TTC549 (cell line): ENCODE measurements around the gene NUDT16L1.
"Not testable (repeated sequence)": the region's sequence is repeated elsewhere in the genome, so short reads cannot be mapped to it uniquely, and the experiment has no call there.

Experiments used
- FAIRE-seq: peaks from 2 replicates; lab custom pipeline; 2012; peaks lifted over from hg19 to GRCh38; lab: Jason Lieb, UNC

Gene NUDT16L1

GRCh38 chr16:4693296-4693955 lies at the start of gene NUDT16L1:
Gene NUDT16L1 (plus strand): TSS chr16:4693562. CDS start chr16:4693727, 165 bp downstream.
- no peak for FAIRE-seq

DNA sequence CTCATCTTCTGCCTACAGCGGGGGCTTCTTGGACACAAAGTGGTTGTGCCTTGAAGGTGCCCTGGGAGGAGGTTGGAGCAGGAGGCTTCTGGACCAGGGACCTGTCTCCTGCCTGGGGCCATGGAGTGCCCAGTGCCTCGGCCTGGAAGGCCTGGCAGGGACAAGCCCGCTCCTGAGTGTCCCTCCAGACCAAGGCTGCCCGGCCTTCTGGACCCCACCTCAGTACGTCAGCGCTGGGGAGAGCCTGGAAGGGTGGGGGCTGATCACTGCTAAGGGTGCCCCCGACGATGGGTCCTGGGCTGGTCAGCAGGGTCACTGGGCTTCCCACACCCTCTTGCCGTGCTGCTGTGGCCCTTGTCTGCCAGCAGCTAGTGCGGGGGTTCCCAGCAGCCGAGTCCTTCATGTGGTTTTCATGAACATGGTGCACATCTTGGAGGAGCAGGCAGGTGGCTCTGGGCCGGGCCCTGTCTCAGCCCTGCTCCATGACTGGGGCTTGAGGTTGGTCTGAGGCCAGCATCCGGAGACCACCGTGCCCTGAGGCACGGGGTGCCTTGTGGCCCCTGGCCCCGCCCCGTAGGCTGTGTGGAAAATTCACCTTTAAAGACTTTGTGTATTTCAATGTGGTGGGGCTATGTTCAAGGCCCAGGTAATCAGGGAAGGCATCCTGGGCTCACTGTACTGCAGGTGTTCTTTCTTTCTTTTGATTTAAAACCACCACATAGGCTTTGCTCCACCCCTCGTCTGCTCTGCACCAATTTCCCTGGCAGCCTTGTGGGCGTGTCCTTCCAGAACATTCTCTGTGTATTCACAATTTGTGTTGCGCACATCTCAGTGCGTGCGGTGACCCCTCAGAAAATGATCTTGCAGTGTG lies 46.4 kb upstream of the NUDT16L1 start:
- no peak for FAIRE-seq

DNA sequence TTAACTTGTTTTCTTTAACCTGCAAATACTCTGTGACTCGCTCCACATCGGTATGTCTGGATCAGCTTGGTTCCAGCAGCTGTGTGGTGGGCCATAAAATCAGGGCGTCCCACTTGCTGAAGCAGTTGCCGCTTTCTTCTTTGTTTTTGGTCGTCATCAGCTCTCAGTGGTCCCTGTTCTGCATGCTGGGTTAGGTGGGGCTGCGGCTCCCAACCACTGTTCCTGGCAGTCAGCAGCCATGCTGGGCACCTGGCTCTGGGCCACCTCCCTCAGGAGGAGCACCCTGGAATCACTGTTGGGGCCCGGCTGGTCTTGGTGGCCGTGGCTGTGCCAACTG lies 45.8 kb upstream of the NUDT16L1 start:
- FAIRE-seq, result no peak

DNA sequence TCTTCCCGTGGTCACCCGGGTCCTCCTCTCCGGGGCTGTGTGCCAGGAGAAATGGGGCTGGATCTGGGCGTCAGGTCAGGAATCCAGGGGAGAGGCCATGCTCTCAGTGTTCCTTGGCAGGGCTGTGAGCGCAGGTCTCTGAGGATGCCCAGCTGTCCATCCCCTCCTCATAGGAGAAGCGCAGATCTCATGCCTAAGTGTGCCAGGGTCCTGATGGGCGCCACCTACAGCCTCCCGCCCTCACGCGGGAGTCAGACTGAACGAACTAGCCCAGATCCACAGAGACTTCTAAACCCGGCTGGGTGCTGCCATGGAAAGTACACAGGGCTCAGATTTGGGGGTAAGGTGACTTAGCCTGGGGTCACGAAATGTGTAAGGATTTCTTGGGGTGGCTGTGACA lies 44.4 kb upstream of the NUDT16L1 start:
- no peak for FAIRE-seq

GRCh38 chr16:4649744-4650442 lies 43.5 kb upstream of the NUDT16L1 start:
- FAIRE-seq, result no peak

DNA sequence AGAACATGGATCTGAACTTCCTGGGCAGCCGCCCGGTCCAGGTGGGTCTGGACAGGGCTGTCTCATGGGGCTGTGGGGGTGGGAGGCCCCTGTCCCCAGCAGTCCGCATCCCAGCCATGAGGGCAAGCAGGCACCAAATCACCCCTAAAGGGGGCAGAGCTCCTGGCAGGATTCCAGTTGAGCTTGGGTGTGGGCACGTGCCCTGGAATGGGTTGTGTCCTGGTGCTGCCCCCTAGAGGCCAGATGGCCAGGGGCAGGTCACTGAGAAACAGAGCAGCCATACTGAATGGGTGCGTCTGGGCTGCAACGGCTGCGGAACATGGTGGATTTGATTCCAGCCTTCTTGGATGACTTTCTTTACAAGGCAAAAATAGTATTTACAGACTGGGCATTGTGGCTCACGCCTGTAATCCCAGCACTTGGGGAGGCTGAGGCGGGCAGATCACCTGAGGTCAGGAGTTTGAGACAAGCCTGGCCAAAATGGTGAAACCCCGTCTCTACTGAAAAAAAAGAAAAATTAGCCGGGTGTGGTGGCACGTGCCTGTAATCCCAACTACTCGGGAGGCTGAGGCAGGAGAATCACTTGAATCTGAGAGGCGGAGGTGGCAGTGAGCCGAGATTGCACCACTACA lies 42.8 kb upstream of the NUDT16L1 start:
- FAIRE-seq, result not testable (repeated sequence)

DNA sequence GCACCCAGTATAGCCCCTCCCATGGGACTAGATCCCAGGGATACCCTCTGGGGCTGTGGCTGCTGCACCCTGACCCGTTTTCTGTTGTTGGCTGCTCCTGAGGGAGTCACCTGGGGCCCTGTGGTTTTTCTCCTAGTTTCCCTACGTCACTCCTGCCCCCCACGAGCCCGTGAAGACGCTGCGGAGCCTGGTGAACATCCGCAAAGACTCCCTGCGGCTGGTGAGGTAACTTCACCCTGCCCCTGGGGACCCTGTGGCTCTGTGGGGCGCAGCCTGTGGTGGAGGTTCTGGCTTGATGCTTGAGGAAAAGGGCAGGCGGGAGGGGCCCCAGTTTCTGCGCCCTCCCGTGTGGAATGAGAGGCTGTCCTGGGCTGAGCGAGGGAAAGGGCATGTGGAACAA lies 41.5 kb upstream of the NUDT16L1 start:
- no peak for FAIRE-seq

- FAIRE-seq, result no peak
These were observed 40.8 kb upstream of the NUDT16L1 start for GRCh38 chr16:4652561-4652960.

DNA sequence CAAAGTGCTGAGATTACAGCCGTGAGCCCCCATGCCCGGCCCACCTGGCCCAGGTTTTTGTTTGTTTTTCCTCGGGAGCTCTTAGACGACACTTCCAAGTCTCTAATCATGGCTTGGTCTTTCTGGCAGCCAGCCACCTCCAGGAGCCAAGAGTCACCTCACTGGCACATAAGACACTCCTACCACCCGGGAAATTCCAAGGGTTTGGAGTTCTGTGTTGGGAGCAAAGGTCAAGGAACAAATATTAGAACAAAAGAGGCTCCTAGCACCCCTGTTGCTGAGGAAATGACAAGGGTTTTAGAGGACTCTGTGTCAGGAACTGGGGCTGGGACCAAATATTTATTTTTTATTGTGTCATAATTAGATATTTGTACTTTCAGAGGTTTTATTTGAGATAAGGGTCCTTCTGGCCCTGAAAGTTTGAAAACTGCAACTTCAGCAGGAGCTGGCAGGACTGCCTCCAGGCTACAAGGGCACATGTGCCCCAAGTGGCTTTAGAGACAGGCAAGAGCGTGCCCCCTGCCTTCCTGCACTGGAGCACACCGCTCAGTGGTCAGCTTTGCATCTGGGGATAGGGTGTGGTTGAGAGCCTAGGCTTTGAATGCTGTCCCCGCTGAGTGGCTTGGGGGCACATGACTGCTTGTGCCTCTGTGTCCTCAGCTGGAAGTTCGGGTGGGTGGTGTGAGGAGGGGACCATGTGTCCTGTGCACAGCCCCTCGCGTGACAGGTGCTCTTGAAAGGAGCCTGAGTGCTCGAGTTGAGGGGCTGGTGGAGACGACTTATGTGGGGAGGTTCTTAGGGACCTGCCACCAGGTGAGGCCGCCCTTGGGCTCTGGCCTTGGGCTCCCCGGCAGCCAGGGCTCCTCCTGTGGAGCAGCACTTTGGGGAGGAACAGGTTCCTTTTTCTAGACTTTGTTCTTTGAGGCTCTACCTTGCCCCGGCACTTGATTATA lies 39.1 kb upstream of the NUDT16L1 start:
- FAIRE-seq, result no peak

- FAIRE-seq, result no peak
These were observed 38.3 kb upstream of the NUDT16L1 start for GRCh38 chr16:4654964-4655590.

- FAIRE-seq, result no peak
These were observed 37.6 kb upstream of the NUDT16L1 start for GRCh38 chr16:4655801-4656200.

DNA sequence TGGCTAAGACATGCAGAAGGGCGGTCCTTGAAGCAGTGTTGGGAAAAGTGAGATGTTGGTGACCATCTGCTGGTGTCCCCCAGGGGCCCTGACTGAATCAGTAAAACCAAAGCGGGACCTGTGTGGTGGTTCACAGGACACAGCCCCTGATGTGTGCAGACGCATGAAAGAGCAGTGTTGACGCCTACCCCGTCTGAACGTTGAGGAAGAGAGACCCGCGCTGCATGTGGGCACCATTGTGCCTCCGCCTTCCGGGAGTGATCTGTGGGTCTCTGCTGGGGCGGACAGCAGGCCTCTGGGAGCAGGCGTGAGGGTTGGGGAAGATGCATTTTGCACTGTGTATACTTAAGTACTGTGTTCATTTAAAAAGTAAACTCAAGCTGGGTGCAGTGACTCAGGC lies 37.1 kb upstream of the NUDT16L1 start:
- FAIRE-seq, result no peak

DNA sequence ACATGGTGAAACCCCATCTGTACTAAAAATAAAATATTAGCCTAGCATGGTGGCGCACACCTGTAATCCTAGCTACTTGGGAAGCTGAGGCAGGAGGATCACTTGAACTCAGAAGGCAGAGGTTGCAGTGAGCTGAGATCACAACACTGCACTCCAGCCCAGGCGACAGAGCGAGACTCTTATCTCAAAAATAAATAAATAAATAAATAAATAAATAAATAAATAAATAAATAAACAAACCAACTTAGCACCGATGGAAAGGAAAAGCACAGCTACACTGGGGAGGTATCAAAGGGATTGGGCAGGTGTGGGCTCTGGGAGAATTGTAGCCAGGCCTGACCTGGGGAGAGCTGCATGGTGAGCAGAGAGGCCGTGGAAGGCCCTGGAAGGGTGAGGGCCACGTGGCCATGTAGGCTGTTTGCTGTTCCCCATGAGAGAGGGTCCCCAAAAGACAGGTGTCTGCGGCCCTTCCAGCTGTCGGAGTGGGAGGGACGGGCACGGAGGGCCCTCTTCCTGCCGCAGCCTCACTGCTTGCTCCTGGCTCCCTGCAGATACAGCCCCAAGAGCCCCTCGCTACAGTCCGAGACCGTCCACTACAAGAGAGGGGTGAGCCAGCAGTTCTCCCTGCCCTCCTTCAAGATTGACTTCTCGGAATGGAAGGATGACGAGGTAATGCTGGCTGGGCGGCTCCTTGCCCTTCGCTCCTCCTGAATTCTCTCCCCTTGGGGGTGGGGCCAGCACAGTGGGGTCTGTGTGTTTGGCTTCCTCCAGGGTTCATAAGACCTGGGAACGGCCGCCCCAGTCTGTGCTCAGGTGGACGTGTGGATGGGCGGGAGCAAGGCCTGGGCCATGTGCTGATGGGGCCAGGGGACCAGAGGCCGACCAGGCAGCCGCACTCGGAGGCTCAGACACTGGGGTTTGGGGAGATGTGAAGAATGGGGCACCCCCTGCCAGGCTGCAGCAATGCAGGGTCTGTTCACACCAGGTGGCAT lies 36.4 kb upstream of the NUDT16L1 start:
- FAIRE-seq, result no peak

- no peak for FAIRE-seq
These were observed 33.7 kb upstream of the NUDT16L1 start for GRCh38 chr16:4659363-4660353.

GRCh38 chr16:4660454-4661007 lies 32.8 kb upstream of the NUDT16L1 start:
- no peak for FAIRE-seq

DNA sequence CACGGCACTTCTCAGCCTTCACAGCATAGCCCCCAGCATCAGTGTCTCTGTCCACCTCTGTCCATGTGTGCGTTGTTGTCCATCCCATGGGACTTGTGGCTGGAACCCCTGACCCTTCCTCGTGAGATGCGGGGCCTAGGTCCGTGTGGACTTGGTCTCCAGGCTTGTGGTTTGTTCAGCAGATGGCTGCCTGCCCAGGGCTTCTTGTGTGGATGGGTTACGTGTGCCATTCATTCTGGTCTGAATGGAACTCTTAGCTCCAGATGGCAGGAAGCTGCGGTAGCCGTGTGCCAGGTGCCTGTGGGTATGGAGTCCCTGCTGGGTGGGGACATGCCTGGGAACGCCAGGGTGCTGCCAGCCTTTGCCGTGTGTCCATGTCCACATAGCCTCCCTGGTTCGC lies 31.7 kb upstream of the NUDT16L1 start:
- no peak for FAIRE-seq

- no peak for FAIRE-seq
These were observed 29.9 kb upstream of the NUDT16L1 start for GRCh38 chr16:4663465-4663776.

DNA sequence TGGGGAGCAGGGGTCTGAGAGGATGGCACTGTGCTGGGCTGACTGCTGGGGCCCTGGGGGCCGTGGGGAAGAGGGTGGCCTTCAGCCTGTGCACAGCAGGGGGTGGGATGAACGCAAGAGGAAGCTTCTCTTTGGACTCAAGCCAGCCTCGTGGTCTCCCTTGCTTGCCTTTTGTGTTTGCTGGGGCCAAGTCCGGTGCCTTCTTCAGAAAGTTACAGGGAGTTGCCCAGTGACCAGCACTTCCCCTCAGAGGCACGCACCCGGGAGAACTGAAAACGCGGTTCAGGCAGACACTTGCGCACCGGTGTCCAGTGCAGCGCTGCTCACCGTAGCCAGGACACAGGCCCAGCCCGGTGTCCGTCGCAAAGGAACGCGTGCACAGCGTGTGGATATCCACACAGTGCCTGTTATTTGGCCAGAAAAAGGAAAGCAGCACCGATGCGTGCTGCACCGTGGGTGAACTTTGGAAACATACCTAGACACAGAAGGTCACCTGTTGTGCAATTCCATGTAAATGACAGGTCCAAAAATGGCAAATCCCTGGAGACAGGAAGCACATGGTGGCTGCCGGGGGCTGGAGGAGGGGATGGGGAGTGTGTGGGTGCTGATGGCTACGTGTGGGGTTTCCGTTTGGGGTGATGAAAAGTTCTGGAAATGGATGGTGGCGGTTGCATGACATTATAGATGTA lies 29.4 kb upstream of the NUDT16L1 start:
- no peak for FAIRE-seq
